Left renal pelvis (tissue), 4 donors: ENCODE results near the gene PHF23. TPM values are rescaled to one million over a fixed set of nuclear protein-coding genes. Genes with fewer than 3 reads are reported as not detected.
A peak's percentile ranks its signal among the peaks of the same experiment; 100 is the strongest.

Experiments
- DNase-seq, 4 donors: peaks; one replicate each; pipeline ENCODE4 v3.0.0-alpha.2; 2013; ENCODE audit warnings: low read depth in 4 of 4, low spot score in 3 of 4
- polyA plus RNA-seq, 4 donors: library from polyadenylated mRNA; unstranded; fragments of 120-200 nt; gene quantifications; one replicate each; pipeline ENCODE4 v1.2.1, GENCODE V29; 2013; ENCODE audit not compliant: insufficient read length in 4 of 4

Gene PHF23
- polyA plus RNA-seq = 10 to 100 TPM; 39.1 to 62.6 (median 52.5) TPM

DNA sequence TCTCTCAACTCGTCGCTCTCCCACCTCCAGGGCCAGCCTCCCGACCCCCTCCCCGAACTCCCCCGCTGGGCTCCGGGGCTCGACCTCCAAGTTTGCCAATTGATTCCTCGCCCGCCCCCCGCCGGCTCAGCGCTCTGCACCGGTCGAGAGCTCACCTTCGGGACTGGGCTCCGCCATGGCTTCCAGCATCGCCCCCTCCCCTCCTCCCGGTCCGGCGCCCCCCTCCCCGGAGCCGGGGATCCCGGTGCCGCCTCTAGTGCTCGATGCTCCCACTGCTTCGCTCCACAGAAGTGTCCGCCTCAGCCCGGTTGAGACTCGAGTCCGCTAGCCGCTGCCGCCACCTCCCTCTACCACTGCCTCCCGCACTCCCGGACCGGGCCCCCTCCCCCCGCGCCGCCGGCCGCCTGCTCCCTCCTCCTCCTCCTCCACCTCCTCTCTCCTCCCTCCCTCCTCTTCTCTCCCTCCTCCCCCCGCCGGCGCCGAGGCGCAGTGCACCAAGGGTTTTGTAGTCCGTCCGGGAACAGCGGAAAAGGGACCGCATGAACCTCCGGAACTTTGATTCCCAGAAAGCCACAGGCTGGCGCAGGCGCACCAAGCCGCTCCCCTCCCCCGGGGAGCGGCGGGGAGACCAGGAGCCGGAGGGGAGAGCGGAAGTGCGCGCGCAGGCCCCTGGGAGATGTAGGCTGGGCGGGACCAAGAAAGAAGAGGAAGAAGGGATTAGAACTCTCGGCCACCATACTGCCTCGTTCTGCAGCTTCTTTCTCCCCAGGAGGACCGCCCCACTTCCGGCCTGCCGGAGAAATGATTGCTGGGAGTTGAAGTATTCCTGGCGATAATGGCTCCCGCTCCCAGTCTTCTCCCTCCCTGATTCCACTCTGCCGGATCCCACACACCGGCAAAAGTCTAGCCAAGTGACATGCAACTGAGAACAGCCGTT, at the start of gene PHF23:
Gene PHF23, minus strand, starts transcription at position 367 of the 937 bp plus-strand sequence. Its CDS starts 178 bp downstream, at position 189.
- DNase-seq = peak; percentile 99 to 100 (median 99)

GRCh38 chr17:7285679-7286078, 46.4 kb upstream of the PHF23 start:
- no peak for DNase-seq

DNA sequence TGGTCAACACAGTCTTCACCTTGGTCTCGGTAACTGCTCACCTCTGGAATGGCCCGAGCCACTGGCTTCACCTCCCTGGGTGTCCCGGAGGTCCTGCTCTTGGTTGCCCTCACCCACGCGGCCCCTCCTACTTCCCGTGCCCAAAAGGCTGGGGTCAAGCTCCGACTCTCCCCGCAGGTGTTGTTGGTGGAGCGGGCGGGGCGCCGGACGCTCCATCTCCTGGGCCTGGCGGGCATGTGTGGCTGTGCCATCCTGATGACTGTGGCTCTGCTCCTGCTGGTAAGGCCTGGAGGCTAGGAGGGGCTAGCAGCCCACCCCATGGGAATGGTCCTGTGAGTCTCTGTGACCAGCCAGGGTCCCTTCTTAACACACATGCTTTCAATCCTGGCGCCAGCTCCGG, 45.7 kb upstream of the PHF23 start:
- DNase-seq = no peak

- DNase-seq = no peak
Observed at GRCh38 chr17:7283471-7284216, 44.4 kb upstream of the PHF23 start.

DNA sequence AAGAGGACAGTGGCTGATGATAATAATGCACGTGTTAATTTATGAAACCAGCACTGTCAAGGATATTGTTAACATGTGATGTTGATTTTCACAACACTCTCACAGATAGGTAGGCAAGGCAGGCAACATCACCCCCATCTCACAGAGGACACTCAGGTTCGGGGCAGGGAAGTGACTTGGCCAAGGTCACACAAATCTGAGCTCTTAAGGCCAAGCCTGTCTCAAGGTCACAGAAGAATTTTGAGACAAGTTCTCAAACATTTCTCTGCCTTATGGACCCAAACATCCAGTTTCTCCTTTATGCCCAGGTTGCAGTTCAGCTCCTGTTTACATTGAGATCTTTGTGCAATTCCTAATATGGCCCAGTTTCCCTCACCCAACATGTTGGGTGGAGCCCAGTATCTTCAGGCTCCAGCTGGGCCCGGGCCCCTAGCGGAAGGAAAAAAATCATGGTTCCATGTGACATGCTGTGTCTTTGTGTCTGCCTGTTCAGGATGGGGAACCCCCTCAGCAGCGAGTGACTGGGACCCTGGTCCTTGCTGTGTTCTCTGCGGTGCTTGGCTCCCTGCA, 43.6 kb upstream of the PHF23 start:
- DNase-seq = no peak

GRCh38 chr17:7281953-7282751, 42.9 kb upstream of the PHF23 start:
- DNase-seq = no peak

DNA sequence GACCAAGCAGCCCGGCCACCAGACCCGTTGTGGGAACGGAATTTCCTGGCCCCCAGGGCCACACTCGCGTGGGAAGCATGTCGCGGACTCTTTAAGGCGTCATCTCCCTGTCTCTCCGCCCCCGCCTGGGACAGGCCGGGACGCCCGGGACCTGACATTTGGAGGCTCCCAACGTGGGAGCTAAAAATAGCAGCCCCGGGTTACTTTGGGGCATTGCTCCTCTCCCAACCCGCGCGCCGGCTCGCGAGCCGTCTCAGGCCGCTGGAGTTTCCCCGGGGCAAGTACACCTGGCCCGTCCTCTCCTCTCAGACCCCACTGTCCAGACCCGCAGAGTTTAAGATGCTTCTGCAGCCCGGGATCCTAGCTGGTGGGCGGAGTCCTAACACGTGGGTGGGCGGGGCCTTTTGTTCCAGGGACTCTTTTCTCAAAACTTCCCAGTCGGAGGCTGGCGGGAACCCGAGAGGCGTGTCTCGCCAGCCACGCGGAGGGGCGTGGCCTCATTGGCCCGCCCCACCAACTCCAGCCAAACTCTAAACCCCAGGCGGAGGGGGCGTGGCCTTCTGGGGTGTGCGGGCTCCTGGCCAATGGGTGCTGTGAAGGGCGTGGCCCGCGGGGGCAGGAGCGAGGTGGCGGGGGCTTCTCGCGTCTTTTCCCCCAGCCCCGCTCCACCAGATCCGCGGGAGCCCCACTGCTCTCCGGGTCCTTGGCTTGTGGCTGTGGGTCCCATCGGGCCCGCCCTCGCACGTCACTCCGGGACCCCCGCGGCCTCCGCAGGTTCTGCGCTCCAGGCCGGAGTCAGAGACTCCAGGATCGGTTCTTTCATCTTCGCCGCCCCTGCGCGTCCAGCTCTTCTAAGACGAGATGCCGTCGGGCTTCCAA, 42.1 kb upstream of the PHF23 start, which contains the start of gene SLC2A4:
Gene SLC2A4, plus strand, starts transcription at position 645 of the 879 bp plus-strand sequence. Its CDS starts 217 bp downstream, at position 862.
- DNase-seq = peak; percentile 85 to 93 (median 91)

GRCh38 chr17:7280519-7281073, 41.3 kb upstream of the PHF23 start:
- no peak for DNase-seq

GRCh38 chr17:7279448-7279847, 40.2 kb upstream of the PHF23 start:
- no peak for DNase-seq

DNA sequence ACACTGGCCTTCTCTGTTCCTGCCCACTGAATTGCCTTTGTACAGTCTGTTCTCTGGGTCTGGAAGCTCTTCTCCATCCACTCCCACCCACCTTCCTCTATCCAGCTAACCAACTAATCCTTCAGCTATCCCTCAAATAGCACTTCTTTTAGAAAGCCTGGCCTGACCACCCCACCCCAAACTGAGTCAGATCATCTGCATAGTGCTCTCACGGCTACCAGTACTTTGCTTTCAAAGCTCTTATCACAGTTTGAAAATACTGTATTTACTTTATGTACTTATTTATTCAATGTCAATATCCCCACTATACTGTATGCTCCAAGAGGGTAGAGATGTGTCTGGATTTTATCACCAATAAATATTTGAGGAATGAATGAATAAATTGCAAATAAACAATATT, 27.5 kb upstream of the PHF23 start:
- no peak for DNase-seq

- no peak for DNase-seq
Observed at GRCh38 chr17:7263801-7264078, 24.5 kb upstream of the PHF23 start.

DNA sequence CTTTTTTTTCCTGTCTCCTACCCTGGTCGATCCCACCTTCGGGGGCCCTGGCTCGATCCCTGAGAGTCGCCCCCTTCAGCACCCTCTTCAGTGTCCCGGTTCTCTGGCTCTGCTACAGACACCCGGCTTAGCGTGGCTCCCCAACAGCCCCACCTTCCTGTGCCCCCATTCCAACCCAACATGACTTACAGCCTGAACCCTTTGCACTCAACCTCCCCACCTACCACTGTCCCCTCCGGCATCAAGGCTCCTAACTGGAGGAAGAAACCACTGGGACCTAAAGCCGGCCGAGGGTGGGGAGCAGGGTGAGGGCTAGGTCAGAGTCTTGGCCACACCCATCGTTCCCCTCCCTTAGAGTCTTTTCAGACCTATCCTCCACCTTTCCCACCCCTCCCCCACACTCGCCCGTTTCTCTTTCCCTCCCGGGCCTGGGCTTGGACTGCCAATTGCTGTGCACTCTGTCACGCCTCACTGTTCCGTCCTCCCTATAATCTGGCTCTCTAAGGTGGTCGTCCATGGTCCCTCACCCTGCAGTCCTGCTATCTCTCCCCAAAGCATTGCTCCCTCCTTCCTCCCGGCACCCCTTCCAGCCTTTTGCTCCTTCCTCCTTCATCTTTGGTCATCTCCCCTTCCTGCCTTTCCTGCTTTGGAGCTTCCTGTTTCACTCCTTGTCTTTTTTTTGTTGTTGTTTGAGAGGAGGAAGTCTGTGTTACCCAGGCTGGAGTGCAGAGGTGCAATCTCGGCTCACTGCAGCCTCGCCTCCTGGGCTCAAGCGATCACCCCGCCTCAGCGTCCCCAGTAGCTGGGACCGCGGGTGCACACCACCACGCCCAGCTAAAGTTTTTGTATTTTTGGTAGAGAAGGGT, 23.9 kb upstream of the PHF23 start:
- DNase-seq = no peak

DNA sequence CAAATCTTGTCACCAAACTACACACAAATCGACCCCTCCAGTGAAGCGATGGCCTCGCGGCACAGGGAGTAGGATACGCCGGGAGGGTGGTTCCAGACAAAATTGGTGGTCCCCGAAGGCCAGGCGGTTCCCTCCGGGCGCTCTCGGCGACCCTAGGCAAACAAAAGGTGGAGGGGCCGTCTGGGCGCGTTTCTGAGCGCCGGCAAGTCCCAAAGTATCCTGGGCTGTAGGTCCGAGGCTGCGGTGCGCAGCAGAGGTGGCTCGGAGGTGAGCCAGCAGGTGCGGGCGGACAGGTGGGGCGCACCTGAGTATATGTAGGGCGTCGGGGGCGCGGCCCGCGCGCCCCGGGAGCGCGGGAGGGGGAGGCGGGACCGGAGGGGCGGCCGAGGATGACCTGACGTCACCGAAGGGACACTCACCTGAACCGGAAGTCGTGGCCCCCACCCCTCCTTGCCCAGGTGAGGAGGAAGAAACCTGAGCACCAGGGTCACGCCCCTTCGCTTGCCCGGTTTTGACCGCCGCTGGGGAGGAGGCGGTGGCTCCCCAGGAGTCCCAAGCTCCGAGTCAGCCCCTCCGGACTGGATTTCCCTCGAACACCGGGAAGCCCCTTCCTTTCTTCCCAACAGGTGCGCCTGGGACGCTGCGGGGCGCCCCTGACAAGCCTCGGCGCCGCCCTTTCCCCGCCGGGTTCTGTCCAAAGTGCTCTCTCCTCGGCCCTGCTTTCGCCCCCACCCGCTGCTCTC, 23.1 kb upstream of the PHF23 start, which contains the start of gene CLDN7:
Gene CLDN7, minus strand, starts transcription at position 287 of the 743 bp plus-strand sequence. CDS start 435 bp downstream, outside the sequence.
- no peak for DNase-seq

DNA sequence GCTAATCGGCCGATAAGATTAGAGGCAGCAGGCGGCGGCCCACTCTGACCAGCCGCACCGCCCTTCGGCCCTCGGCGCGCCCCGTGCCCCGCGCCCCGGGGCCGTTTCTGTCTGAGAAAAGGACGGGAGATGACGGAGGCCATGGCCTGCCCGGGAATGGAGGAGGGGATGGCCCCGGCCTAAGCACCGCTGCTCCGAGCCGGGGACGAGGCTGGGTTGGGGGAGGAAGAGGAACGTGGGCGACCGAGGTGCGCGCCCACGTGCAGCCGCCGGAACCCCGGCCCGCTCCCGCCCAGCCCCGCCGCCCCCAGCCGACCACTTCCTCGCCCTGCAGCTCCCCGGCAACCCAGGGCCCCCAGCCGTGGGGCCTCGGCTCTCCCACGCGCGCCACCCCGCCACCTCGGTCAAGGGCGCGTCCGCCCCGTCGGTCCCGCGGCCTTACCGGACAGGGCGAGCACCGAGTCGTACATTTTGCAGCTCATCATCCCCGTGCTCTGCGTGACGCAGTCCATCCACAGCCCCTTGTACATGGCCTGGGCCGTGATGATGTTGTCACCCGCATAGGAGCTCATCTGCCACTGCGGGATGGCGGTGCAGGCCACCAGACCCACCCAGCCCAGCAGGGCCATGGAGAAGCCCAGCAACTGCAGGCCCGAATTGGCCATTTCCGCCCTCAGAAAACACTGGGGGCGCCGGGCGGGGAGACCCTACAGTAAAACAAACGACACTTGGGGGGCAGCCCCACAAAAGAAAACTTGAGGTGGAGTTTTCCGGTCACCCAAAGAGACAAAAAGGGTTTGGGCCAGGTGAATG, 22.3 kb upstream of the PHF23 start:
- DNase-seq = no peak

DNA sequence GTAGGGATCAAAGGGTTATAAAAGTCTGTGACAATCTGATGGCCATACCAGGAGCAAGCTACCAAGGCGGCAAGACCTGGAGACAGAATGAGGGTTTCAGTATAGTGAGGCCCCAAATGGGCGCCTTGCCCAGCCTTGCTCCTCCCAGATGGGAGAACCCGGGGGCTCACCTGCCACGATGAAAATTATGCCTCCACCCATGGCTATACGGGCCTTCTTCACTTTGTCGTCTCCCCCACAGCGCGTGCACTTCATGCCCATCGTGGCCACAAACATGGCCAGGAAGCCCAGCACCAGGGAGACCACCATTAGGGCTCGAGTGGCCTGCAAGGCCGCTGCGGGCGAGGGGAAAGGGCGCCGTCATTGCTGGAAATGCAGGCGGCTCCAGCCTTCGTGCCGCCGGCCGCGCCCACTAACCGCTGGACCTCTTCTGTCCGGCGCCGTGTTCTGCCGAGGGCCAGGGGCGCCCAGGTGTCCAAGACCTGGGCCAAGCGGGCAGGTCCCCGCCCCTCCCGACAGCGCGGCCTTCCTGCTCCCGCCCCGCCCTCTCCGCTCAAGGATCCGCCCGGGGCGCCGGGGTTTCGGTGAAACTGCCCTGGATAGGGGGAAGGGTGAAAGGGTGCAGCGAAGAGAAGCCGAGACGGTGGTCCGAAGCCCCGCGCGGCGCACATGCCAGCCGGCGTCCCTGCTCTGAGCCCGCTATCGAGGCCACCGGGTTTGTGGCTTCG, 21.6 kb upstream of the PHF23 start:
- no peak for DNase-seq

DNA sequence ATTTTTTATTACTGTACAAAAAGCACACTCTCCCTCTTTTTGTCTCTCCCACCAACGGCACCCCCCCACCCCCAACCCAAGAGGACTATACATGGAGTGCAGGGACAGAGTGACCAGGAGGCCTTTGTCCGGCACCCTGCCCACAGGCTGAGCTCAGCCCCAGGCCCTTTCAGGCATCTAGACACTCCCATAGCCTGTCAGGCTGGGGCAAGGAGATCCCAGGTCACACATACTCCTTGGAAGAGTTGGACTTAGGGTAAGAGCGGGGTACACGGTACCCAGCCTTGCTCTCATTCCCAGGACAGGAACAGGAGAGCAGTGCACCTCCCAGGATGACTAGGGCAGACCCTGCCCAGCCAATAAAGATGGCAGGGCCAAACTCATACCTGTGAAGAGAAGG, 20.9 kb upstream of the PHF23 start:
- no peak for DNase-seq
